HUES64 (cell line): Measurements from ENCODE around the gene SUV39H1.
"Not testable (repeated sequence)": the region's sequence is repeated elsewhere in the genome, so short reads cannot be mapped to it uniquely, and the experiment has no call there.

Source experiments
- H3K27ac ChIP-seq: 2 replicates; pipeline ENCODE4 v1.7.0; 2013; ENCODE audit warnings: low read depth, low read length, inconsistent platforms
- H3K27me3 ChIP-seq: 2 replicates; pipeline ENCODE4 v1.6.1; 2013; ENCODE audit warnings: mild to moderate bottlenecking, low read length; ENCODE audit not compliant: insufficient read depth
- H3K36me3 ChIP-seq: 2 replicates; pipeline ENCODE4 v1.6.1; 2013; ENCODE audit warnings: mild to moderate bottlenecking, low read length; ENCODE audit not compliant: insufficient read depth
- H3K4me1 ChIP-seq: 2 replicates; pipeline ENCODE4 v1.6.1; 2013; ENCODE audit warnings: mild to moderate bottlenecking, low read length, moderate library complexity; ENCODE audit not compliant: insufficient read depth
- H3K4me3 ChIP-seq: 2 replicates; pipeline ENCODE4 v1.5.1; 2013; ENCODE audit warnings: mild to moderate bottlenecking, low read length, moderate library complexity
- H3K9ac ChIP-seq: 2 replicates; pipeline ENCODE4 v1.6.1; 2013; ENCODE audit warnings: mild to moderate bottlenecking, low read depth, low read length
- H3K9me3 ChIP-seq: 2 replicates; pipeline ENCODE4 v1.6.1; 2013; ENCODE audit warnings: low read depth, low read length; ENCODE audit not compliant: insufficient read depth
- WGBS: fragments of 150-250, 120-280 bp; methylation state at CpG from one replicate; pipeline ENCODE4 v1.1.7; 2013; ENCODE audit warnings: missing lambda C conversion rate; 5-methylcytosine and 5-hydroxymethylcytosine counted together

SUV39H1 gene

DNA sequence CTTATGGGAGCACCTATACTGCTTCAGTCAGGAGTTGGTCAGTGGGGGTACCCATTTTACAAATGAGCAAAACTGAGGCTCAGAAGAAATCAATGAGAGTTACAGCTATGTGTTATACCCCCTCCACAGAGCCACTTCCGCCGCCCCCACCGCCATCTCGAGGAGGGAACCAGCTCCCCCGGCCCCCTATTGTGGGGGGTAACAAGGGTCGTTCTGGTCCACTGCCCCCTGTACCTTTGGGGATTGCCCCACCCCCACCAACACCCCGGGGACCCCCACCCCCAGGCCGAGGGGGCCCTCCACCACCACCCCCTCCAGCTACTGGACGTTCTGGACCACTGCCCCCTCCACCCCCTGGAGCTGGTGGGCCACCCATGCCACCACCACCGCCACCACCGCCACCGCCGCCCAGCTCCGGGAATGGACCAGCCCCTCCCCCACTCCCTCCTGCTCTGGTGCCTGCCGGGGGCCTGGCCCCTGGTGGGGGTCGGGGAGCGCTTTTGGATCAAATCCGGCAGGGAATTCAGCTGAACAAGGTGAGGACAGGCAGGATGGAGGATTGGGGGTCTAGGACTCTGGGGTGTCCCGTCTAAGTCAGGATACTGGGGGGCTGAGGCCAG lies 7.9 kb upstream of the SUV39H1 start:
- Histone ChIP-seq H3K27me3 (no peaks in the 10 kb centered on the region; the same call in 1 of the 2 replicates), H3K4me1 (0 out of 2 replicates have a peak, but pooled peaks cover 3% of the 10 kb centered on the region), H3K9me3 (no peaks in the 10 kb centered on the region), H3K27ac (no peak overlapping the region), H3K4me3 (no peak overlapping the region), H3K9ac (no peak overlapping the region), H3K36me3 (no peaks in the 10 kb centered on the region)
- 65% methylated on average over 8 of the region's 19 CpGs for WGBS

DNA sequence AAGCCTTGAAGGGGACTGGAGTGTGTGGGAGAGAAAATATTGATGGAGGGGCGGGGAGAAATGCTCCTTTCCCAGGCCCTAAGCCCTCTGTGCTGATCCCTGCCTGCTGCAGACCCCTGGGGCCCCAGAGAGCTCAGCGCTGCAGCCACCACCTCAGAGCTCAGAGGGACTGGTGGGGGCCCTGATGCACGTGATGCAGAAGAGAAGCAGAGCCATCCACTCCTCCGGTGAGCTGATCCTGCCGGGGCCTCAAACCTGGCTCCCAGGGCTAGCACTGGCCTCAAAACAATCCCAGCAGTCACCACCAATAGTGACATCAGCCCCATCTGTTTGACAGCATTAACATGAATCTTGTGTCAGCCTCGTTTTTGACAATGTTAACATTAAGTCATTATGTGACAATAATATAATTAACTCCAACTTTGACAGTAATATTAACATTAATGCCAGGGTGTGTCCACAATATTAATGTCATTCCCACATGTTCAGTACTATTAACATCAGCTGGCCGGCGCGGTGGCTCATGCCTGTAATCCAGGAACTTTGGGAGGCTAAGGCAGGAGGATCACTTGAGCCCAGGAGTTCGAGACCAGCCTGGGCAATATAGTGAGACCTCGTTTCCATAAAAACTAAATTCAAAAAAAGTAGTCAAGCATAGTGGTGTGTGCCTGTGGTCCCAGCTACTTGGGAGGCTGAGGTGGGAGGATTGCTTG lies 7.2 kb upstream of the SUV39H1 start:
- Histone ChIP-seq H3K4me3 (no peak overlapping the region), H3K27me3 (no peaks in the 10 kb centered on the region; the same call in 1 of the 2 replicates), H3K36me3 (no peaks in the 10 kb centered on the region), H3K4me1 (0 out of 2 replicates have a peak, but pooled peaks cover 3% of the 10 kb centered on the region), H3K27ac (no peak overlapping the region), H3K9me3 (no peaks in the 10 kb centered on the region), H3K9ac (no peak overlapping the region)
- 64% methylated on average over 10 of the region's 11 CpGs for WGBS

DNA sequence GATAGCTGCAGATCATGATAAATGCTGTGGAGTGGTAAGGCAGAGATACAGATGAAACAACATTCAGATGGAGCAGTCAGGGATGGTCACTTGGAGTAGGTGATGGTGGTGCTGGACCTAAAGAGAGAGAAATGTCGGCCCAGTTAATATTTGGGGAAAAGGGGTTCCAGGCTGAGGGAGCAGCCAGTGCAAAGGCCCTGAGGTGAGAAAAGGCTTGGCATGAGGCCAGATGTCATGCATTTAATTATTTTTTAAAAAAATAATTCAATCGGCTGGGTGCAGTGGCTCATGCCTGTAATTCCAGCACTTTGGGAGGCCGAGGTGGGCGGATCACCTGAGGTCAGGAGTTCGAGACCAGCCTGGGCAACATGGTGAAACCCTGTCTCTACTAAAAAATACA lies 4.8 kb upstream of the SUV39H1 start:
- H3K9me3 ChIP-seq, H3K9ac ChIP-seq, H3K36me3 ChIP-seq, H3K27ac ChIP-seq, H3K27me3 ChIP-seq, H3K4me3 ChIP-seq, H3K4me1 ChIP-seq: not testable (repeated sequence)
- WGBS, result 98% methylated on average over 5 of the region's 5 CpGs

DNA sequence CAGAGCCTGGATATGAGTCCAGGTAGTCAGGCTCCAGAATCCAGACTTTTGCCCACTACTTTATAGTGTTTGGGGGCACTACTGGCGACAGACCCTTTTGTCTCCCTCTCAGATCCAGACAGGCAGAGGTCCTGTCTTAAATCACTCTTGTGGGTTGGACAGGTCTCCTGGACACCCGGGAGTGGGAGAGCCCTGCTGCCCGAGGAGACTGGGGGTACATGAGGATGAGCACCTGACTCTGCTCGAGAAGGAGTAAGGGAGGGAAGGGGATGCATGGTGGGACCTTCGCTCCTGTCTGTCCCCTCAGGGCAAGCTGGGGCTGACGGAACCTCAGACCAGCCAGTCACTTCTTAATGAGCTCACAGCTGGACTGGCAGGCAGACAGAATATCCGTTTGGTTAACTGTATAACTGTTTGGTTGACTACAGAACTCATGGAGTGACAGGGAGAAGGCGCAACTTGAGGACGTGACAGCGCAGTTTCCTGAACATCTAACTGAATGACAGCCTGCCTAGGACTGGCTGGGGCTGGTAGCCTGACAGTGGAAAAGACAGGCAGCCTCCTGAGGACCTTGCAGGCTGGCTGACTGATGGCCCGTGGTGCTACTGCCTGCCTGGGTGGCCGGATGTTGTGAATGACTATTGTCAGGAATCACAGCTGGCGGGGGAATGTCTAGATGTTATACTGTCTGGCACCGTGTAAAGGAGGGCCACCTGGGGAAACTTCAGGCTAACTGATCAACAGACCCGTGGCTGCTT lies 1.6 kb upstream of the SUV39H1 start:
- H3K9ac ChIP-seq, result no peak overlapping the region
- no peak overlapping the region for H3K4me3 ChIP-seq
- H3K36me3 ChIP-seq, result peaks cover 7% of the 10 kb centered on the region
- no peak overlapping the region for H3K27ac ChIP-seq
- 63% methylated on average over 15 of the region's 15 CpGs for WGBS
- no peaks in the 10 kb centered on the region for H3K9me3 ChIP-seq
- peaks cover 16% of the 10 kb centered on the region; the same call in 1 of the 2 replicates for H3K4me1 ChIP-seq
- H3K27me3 ChIP-seq, result no peaks in the 10 kb centered on the region; the same call in 1 of the 2 replicates

DNA sequence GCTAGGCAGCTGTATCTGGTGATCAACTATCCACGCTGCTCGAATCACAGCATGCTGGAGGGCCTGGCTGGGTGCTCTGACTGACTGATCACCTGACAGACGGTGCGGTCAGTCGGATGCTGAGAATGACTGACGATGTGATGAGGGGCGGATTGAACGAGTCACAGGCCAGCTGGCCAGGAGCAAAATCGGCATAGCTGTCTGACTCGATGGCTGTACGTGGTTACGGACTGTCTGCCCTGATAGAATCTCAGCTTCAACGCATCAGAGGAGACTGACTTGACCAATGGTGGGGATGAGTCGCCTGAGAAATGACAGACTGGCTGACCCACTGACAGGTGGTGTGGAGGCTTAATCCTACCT lies 1.0 kb upstream of the SUV39H1 start:
- Histone ChIP-seq H3K9ac (no peak overlapping the region), H3K27me3 (no peaks in the 10 kb centered on the region; the same call in 1 of the 2 replicates), H3K9me3 (no peaks in the 10 kb centered on the region), H3K4me1 (peaks cover 16% of the 10 kb centered on the region; the same call in 1 of the 2 replicates), H3K4me3 (peak overlapping the region; percentile 85), H3K27ac (no peak overlapping the region), H3K36me3 (peaks cover 11% of the 10 kb centered on the region)
- WGBS, result 62% methylated on average over 14 of the region's 14 CpGs

DNA sequence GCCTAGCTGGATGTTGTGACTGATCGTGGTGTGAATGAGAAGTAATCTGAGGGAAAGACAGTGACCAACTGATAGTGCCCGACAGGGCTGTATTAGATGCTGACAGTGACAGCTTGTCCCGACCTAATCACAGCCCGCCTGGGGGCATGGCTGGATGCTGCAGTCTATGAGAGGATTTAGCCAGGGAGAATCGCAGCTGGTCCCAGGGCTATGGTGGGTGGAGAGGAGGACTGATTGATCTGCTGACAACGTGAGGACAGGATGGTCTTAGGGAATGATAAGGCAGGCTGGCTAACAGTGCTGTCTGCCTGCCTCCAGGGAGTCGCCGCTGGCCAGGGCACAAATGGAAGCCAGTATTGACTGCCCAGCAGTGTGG lies 621 bp upstream of the SUV39H1 start:
- no peak overlapping the region for H3K27ac ChIP-seq
- H3K4me1 ChIP-seq, result peaks cover 16% of the 10 kb centered on the region; the same call in 1 of the 2 replicates
- peak overlapping the region; percentile 53 for H3K9ac ChIP-seq
- H3K4me3 ChIP-seq, result peak overlapping the region; percentile 85
- no peaks in the 10 kb centered on the region for H3K9me3 ChIP-seq
- peaks cover 15% of the 10 kb centered on the region for H3K36me3 ChIP-seq
- WGBS, result 17% methylated on average over 8 of the region's 8 CpGs
- H3K27me3 ChIP-seq, result no peaks in the 10 kb centered on the region; the same call in 1 of the 2 replicates

DNA sequence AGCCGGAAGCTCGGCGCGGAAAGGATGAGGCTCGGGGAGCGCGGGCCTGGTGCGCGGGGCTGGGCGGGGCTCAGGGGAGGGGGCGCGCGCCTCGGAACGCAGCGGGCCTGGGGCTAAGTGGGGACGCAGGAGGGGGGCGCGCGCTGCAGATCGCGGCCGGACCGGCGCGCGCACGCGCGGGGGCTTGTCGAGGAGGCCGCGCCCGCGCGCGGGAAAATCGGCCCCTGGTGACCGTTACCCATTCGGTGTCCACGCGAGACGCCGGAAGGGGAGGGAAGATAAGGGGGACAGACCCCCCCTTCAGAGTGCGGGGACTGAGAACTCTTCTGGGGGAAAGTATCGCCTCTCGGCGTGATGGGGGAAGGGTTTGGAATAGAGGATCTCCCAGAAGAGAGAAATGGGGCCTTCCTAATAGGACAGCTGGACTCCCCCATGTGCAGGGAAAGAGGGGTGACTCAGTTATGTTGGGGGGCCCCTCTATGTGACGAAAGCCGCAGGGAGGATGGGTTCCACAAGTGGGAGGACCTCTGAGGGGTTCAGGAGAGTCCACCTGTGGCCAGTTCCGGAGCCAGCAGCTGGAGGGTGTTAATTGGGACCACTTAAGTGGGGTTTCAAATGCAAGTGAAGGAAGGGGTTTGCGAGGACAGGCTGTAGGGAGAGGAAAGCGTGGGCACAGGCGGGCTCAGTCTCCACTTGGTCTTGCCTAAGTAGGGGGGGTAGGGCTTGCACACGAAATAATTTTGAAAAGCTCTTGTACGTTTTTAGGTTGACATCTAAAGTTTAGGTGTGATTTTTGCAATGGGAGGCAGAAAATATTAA lies 584 bp downstream of the SUV39H1 start:
- Histone ChIP-seq H3K9ac (peak overlapping the region; percentile 84), H3K36me3 (peaks cover 27% of the 10 kb centered on the region), H3K27ac (peak overlapping the region; percentile 92; the same call in 1 of the 2 replicates), H3K9me3 (no peaks in the 10 kb centered on the region), H3K4me3 (peak overlapping the region; percentile 85), H3K27me3 (no peaks in the 10 kb centered on the region; the same call in 1 of the 2 replicates), H3K4me1 (peaks cover 16% of the 10 kb centered on the region; the same call in 1 of the 2 replicates)
- WGBS, result 1% methylated on average over 56 of the region's 56 CpGs

DNA sequence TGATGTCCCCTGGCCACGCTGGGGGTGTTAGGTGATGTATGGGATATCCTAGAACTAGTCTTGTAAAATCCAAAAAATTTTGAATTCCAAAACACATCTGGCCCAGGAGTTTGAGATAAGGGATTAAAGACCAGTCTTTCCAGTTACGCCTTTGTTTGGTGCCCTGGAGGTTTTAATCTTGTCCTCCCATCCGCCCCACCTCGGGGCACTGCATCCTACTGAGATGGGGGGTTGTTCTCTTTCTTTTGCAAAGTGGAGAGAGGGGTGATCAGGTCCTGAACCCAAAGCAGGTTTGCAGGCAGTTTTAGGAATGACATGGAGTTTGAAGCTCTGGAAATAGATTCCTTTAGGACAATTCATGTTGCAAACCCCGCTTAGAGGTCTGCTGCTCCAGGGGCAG lies 1.8 kb downstream of the SUV39H1 start:
- WGBS, result 79% methylated on average over 1 of the region's 5 CpGs
- H3K27me3 ChIP-seq, result no peaks in the 10 kb centered on the region; the same call in 1 of the 2 replicates
- peak overlapping the region; percentile 92; the same call in 1 of the 2 replicates for H3K27ac ChIP-seq
- H3K4me3 ChIP-seq, result peak overlapping the region; percentile 85
- peaks cover 16% of the 10 kb centered on the region; the same call in 1 of the 2 replicates for H3K4me1 ChIP-seq
- peak overlapping the region; percentile 84 for H3K9ac ChIP-seq
- peaks cover 39% of the 10 kb centered on the region for H3K36me3 ChIP-seq
- no peaks in the 10 kb centered on the region for H3K9me3 ChIP-seq

DNA sequence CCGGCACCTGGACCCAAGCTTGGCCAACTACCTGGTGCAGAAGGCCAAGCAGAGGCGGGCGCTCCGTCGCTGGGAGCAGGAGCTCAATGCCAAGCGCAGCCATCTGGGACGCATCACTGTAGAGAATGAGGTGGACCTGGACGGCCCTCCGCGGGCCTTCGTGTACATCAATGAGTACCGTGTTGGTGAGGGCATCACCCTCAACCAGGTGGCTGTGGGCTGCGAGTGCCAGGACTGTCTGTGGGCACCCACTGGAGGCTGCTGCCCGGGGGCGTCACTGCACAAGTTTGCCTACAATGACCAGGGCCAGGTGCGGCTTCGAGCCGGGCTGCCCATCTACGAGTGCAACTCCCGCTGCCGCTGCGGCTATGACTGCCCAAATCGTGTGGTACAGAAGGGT lies 3.7 kb downstream of the SUV39H1 start:
- Histone ChIP-seq H3K27me3 (no peaks in the 10 kb centered on the region), H3K4me1 (peaks cover 16% of the 10 kb centered on the region; the same call in 1 of the 2 replicates), H3K9me3 (no peaks in the 10 kb centered on the region), H3K4me3 (no peak overlapping the region), H3K36me3 (peaks cover 52% of the 10 kb centered on the region), H3K27ac (no peak overlapping the region), H3K9ac (no peak overlapping the region)
- WGBS, result 97% methylated on average over 23 of the region's 23 CpGs

DNA sequence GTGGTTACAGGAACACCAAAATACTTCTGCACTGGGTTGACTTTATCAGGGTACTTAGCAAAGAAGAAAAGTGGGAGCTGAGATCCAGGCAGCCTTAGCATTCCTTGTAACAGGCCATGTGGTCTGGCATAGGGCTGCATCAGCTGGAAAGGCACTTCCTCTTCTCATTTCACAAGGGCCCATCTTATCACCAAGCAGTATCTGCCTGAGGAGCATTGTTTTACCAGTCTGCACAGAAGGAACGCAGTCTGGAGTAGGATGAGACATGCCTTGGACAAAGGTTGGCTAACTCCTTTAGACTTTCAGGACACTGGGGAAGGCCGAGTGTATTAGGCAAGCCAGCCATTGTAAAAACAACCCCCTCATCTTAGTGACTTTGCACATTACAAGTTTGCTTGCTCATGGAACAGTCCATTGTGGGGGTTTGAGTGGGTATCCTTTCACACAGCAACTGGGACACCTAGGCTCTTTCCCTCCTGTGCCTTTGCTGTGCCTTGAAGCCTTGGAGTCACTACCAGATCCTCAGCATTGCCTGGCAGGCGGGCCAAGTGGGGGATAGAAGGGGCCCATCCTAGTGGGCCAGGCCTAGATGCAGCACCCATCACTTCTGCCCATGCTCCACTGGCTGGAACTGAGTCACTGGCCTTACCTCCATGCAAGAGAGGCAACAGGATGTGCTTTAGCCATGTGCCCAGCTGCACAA lies 4.6 kb downstream of the SUV39H1 start:
- H3K36me3 ChIP-seq, result peaks cover 52% of the 10 kb centered on the region
- no peaks in the 10 kb centered on the region for H3K27me3 ChIP-seq
- no peak overlapping the region for H3K4me3 ChIP-seq
- 93% methylated on average over 3 of the region's 3 CpGs for WGBS
- H3K9me3 ChIP-seq, result no peaks in the 10 kb centered on the region
- H3K4me1 ChIP-seq, result peaks cover 16% of the 10 kb centered on the region; the same call in 1 of the 2 replicates
- H3K9ac ChIP-seq, result no peak overlapping the region
- H3K27ac ChIP-seq, result no peak overlapping the region
